ENCODE data around the gene OR10H3. TPM values are rescaled to one million over a fixed set of nuclear protein-coding genes. Genes with fewer than 3 reads are reported as not detected.
"Not testable (repeated sequence)": the region's sequence is repeated elsewhere in the genome, so short reads cannot be mapped to it uniquely, and the experiment has no call there.

Gene OR10H3
- polyA plus RNA-seq, 3 donors, result not detected

DNA sequence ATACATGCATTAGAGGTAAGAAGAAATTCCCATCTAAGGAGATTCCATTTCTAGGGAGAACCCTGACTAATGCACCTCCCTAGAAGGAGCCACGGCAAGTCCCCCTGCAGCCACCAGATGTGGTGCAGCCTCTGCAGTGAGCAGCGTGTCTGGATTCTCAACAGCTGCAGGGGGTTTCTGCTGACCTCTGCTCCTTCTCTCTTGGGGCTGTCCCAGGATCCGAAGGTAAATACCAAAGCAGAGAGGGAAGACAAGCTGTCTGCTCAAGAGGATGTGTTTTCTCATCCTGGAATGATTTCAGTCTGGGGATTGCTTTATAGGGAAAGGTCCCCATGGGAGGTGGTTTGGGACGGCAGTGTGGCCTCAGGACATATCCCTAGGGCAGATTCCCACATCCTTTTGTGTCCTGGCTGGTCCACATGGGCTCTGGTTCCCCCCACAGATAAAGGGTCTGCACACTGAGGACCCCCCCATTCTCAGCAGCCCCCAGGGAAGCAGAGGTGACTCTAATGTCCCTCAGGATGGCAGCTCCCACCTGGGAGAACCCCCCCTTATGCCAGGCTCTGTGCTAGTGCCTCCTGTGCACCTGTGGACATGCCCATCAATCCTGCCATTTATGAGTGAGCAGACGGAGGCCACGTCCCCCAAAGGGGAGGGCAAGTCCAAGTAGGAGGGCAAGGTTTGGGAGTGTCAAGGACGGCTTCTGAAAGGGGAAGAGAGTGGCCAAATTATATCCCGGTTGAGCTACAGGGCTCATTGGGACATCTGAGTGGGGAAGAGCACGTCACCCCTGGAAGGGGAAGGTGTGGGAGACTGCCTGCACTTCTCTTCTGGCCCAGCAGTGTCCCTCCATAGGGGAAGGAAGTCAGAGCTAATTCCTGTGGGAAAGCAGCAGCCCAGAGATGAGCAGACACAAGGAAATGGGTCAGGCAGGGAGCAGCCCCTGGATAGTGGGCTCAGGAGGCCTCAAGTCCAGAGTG is 39.5 kb downstream of the OR10H3 start:
- DNase-seq (ENCODE audit: low read depth in 3 of 3, low spot score in 2 of 3), result no peak

- DNase-seq (ENCODE audit: low read depth in 3 of 3, low spot score in 2 of 3), result peak in 1 of 3 donors; percentile 1
Observed at GRCh38 chr19:15779756-15780476, 42.1 kb downstream of the OR10H3 start.

GRCh38 chr19:15780610-15781418 is 43.0 kb downstream of the OR10H3 start:
- DNase-seq (ENCODE audit: low read depth in 3 of 3, low spot score in 2 of 3), result no peak

DNA sequence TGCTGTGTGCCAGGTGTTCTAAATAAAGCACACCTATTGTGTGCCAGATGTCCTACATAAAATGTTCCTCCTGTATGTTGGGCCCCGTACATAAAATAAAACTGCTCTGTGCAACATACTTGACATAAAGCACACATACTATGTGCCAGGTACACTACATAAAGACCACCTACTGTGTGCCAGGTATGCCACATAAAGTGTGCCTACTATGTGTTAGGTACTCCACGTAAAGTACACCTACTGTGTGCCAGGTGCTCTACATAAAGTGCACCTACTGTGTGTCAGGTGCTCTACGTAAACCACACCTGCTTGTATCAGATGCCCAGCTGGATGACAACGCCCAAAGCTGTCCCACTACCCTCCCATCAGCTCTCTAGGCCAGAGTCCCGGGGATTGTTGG is 43.9 kb downstream of the OR10H3 start:
- DNase-seq (ENCODE audit: low read depth in 3 of 3, low spot score in 2 of 3), result no peak

GRCh38 chr19:15782211-15782610 is 44.4 kb downstream of the OR10H3 start:
- no peak for DNase-seq (ENCODE audit: low read depth in 3 of 3, low spot score in 2 of 3)

DNA sequence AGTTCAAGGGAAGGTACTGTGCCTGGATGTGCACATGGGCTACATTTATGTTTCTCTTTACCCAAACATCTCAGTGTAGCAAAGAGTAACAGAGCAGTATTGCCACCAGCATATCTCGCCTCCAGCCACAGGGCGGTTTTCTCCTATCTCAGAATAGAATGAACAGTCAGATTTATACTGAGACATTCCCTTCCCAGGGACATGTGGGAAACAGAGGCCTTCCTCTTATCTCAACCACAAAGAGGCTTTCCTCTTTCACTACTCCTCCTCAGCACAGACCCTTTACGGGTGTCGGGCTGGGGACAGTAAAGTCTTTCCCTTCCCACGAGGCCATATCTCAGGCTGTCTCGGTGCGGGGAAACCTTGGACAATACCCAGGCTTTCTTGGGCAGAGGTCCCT is 45.1 kb downstream of the OR10H3 start:
- DNase-seq (ENCODE audit: low read depth in 3 of 3, low spot score in 2 of 3), result not testable (repeated sequence)

GRCh38 chr19:15787611-15788155 is 49.9 kb downstream of the OR10H3 start, which contains the start of gene OR10H5:
OR10H5 (plus strand) TSS chr19:15787661; CDS start chr19:15794049, 6,388 bp downstream.
- no peak for DNase-seq (ENCODE audit: low read depth in 3 of 3, low spot score in 2 of 3)

DNA sequence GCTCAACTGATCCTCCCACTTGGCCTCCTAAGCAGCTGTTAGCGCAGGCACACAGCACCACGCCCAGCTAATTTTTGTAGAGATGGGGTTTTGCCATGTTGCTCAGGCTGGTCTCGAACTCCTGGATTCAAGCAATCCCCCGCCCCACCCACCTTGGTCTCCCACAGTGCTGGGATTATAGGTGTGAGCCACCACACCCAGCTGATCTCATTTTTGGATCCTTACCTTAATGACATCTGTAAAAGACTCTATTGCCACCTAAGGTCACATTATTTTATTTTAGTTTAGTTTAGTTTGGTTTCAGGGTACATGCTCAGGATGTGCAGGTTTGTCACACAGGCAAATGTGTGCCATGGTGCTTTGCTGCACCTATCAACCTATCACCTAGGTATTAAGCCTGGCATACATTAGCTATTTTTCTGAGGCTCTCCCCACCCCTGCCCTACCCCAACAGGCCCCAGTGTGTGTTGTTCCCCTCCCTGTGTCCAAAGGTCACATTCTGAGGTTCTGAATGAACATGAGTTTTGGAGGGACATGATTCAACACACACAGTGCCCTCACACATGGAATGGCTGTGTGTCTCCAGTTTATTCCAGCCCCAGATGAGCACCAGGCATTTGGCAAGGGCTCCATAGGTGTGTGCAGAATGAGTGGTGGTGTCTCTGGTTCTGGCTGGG is 50.9 kb downstream of the OR10H3 start:
- no peak for DNase-seq (ENCODE audit: low read depth in 3 of 3, low spot score in 2 of 3)

GRCh38 chr19:15790096-15790495 is 52.3 kb downstream of the OR10H3 start:
- DNase-seq (ENCODE audit: low read depth in 3 of 3, low spot score in 2 of 3), result no peak

Other genes with a start within 250 kb of the OR10H3 start
- gene CYP4F22, start 229.5 kb upstream of the OR10H3 start, polyA plus RNA-seq (ENCODE audit: insufficient read length in 3 of 3), result under 1 TPM in 2 of 3 donors, not detected in 1; 0.28 to 0.41 TPM
- gene CYP4F8, start 122.8 kb upstream of the OR10H3 start, polyA plus RNA-seq (ENCODE audit: insufficient read length in 3 of 3), result under 1 TPM in 1 of 3 donors, not detected in 2; 0.04 TPM
- gene CYP4F3, start 97.1 kb upstream of the OR10H3 start, polyA plus RNA-seq (ENCODE audit: insufficient read length in 3 of 3), result under 1 TPM; 0.15 to 0.51 (median 0.18) TPM
- under 1 TPM in 2 of 3 donors, not detected in 1; 0.49 to 0.61 TPM for gene CYP4F12, start 64.9 kb upstream of the OR10H3 start, polyA plus RNA-seq (ENCODE audit: insufficient read length in 3 of 3)
- not detected for gene OR10H2, start 10.0 kb upstream of the OR10H3 start, polyA plus RNA-seq (ENCODE audit: insufficient read length in 3 of 3)
- gene OR10H5, start 49.7 kb downstream of the OR10H3 start, polyA plus RNA-seq (ENCODE audit: insufficient read length in 3 of 3), result under 1 TPM; 0.01 to 0.04 (median 0.03) TPM
- under 1 TPM in 2 of 3 donors, not detected in 1; 0.04 to 0.07 TPM for gene OR10H1, start 77.7 kb downstream of the OR10H3 start, polyA plus RNA-seq (ENCODE audit: insufficient read length in 3 of 3)
- under 1 TPM in 2 of 3 donors, not detected in 1; 0.15 to 0.41 TPM for gene CYP4F2, start 160.1 kb downstream of the OR10H3 start, polyA plus RNA-seq (ENCODE audit: insufficient read length in 3 of 3)
- under 1 TPM in 2 of 3 donors, not detected in 1; 0.25 to 0.78 TPM for gene CYP4F11, start 196.5 kb downstream of the OR10H3 start, polyA plus RNA-seq (ENCODE audit: insufficient read length in 3 of 3)
- gene OR10H4, start 211.0 kb downstream of the OR10H3 start, polyA plus RNA-seq (ENCODE audit: insufficient read length in 3 of 3), result not detected